T-helper 22 cell (primary cell): ENCODE measurements around the gene TWIST2.

ENCODE experiments used
- DNase-seq: peaks from one replicate; pipeline ENCODE4 v3.0.0-alpha.2; 2020; ENCODE audit warnings: low read depth

Gene TWIST2

GRCh38 chr2:238956676-238957075, 108.8 kb downstream of the TWIST2 start:
- DNase-seq: no peak
